DMS114 treated with DMSO at 0.1 percent for 48 hours (cell line): ENCODE measurements around the gene FNIP1.
"Not testable (repeated sequence)": the region's sequence is repeated elsewhere in the genome, so short reads cannot be mapped to it uniquely, and the experiment has no call there.

Source experiments
- DNase-seq: peaks from one replicate; lab custom pipeline; 2025; ENCODE audit not compliant: unreplicated experiment; lab: John Stamatoyannopoulos, UW

The FNIP1 gene

GRCh38 chr5:131693894-131694293, 102.9 kb downstream of the FNIP1 start:
- no peak for DNase-seq

- no peak for DNase-seq
Observed at GRCh38 chr5:131685516-131686171, 111.2 kb downstream of the FNIP1 start.

- DNase-seq, result no peak
Observed at GRCh38 chr5:131684595-131684994, 112.2 kb downstream of the FNIP1 start.

GRCh38 chr5:131684051-131684450, 112.8 kb downstream of the FNIP1 start:
- no peak for DNase-seq

- no peak for DNase-seq
Observed at GRCh38 chr5:131682826-131683225, 114.0 kb downstream of the FNIP1 start.

- no peak for DNase-seq
Observed at GRCh38 chr5:131682175-131682574, 114.6 kb downstream of the FNIP1 start.

GRCh38 chr5:131679911-131680310, 116.9 kb downstream of the FNIP1 start:
- DNase-seq, result no peak

- not testable (repeated sequence) for DNase-seq
Observed at GRCh38 chr5:131678273-131678672, 118.5 kb downstream of the FNIP1 start.

- no peak for DNase-seq
Observed at GRCh38 chr5:131677115-131677514, 119.7 kb downstream of the FNIP1 start.

- DNase-seq, result no peak
Observed at GRCh38 chr5:131672776-131673175, 124.0 kb downstream of the FNIP1 start.

GRCh38 chr5:131671994-131672655, 124.7 kb downstream of the FNIP1 start:
- no peak for DNase-seq

GRCh38 chr5:131671409-131671808, 125.4 kb downstream of the FNIP1 start:
- DNase-seq, result no peak

GRCh38 chr5:131664929-131665328, 131.9 kb downstream of the FNIP1 start:
- DNase-seq, result no peak

GRCh38 chr5:131661933-131662332, 134.9 kb downstream of the FNIP1 start:
- no peak for DNase-seq

- DNase-seq, result no peak
Observed at GRCh38 chr5:131659841-131660240, 137.0 kb downstream of the FNIP1 start.

- no peak for DNase-seq
Observed at GRCh38 chr5:131659290-131659689, 137.5 kb downstream of the FNIP1 start.

GRCh38 chr5:131654776-131655175, 142.0 kb downstream of the FNIP1 start:
- DNase-seq, result no peak

GRCh38 chr5:131654309-131654708, 142.5 kb downstream of the FNIP1 start:
- DNase-seq, result no peak

- no peak for DNase-seq
Observed at GRCh38 chr5:131649161-131649560, 147.7 kb downstream of the FNIP1 start.

- no peak for DNase-seq
Observed at GRCh38 chr5:131647048-131647769, 149.6 kb downstream of the FNIP1 start.

GRCh38 chr5:131644822-131645221, 152.0 kb downstream of the FNIP1 start:
- DNase-seq, result no peak

GRCh38 chr5:131644370-131644769, 152.4 kb downstream of the FNIP1 start:
- DNase-seq, result no peak
